ENCODE data around the gene MAB21L2.

- TF ChIP-seq NRF1 (IDR thresholded peaks at IDR 0.05; ENCODE audit: low read depth, low read length) (no peak), NFIC (IDR thresholded peaks at IDR 0.05; ENCODE audit: borderline replicate concordance) (no peak), CTCF (IDR thresholded peaks at IDR 0.05) (no peak), POLR2AphosphoS5 (IDR thresholded peaks at IDR 0.05; ENCODE audit: low read depth, low read length) (no peak), USF1 (IDR thresholded peaks at IDR 0.05; ENCODE audit: borderline replicate concordance, low read depth) (no peak), SMC3 (IDR thresholded peaks at IDR 0.05; ENCODE audit: low read depth, low read length) (no peak), MXI1 (IDR thresholded peaks at IDR 0.05; ENCODE audit: low read depth, low read length) (no peak), TAF1 (IDR thresholded peaks at IDR 0.05; ENCODE audit: borderline replicate concordance, low read depth, low read length) (no peak), YY1 (IDR thresholded peaks at IDR 0.05; ENCODE audit: low read depth) (no peak), RCOR1 (IDR thresholded peaks at IDR 0.05; ENCODE audit: low read length) (no peak), EZH2phosphoT487 (IDR thresholded peaks at IDR 0.05; ENCODE audit: borderline replicate concordance, low read depth) (no peak)
- TF ChIP-seq, protein P1, sequence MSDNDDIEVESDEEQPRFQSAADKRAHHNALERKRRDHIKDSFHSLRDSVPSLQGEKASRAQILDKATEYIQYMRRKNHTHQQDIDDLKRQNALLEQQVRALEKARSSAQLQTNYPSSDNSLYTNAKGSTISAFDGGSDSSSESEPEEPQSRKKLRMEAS (IDR thresholded peaks at IDR 0.05; ENCODE audit: low read depth): no peak
- TF ChIP-seq, protein P2, sequence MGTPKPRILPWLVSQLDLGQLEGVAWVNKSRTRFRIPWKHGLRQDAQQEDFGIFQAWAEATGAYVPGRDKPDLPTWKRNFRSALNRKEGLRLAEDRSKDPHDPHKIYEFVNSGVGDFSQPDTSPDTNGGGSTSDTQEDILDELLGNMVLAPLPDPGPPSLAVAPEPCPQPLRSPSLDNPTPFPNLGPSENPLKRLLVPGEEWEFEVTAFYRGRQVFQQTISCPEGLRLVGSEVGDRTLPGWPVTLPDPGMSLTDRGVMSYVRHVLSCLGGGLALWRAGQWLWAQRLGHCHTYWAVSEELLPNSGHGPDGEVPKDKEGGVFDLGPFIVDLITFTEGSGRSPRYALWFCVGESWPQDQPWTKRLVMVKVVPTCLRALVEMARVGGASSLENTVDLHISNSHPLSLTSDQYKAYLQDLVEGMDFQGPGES (IDR thresholded peaks at IDR 0.05; ENCODE audit: low read depth, low read length): no peak
These were observed 9.5 kb downstream of the MAB21L2 start for GRCh38 chr4:150591406-150591805.

Measured in SK-N-SH (cell line).